Coronary artery (tissue), 2 donors: ENCODE data around the gene TMEM151B.

Experiments used
- DNase-seq: peaks from one replicate; pipeline ENCODE4 v3.0.0-alpha.2; 2017; ENCODE audit warnings: low spot score
- H3K27ac ChIP-seq, 2 donors: fragments of 200-600 bp; sonication (generic); one replicate each; pipeline ENCODE4 v1.5.1; 2016 to 2019
- H3K4me3 ChIP-seq: fragments of 200-600 bp; sonication (generic); 2 replicates; pipeline ENCODE4 v1.5.1; 2016; ENCODE audit warnings: mild to moderate bottlenecking, moderate library complexity
- TF ChIP-seq, protein P1 (sequence below): fragments of 200-600 bp; sonication (generic); IDR thresholded peaks from one replicate; pipeline ENCODE4 v1.5.1; 2019; ENCODE audit warnings: antibody characterized with exemption

Gene TMEM151B

DNA sequence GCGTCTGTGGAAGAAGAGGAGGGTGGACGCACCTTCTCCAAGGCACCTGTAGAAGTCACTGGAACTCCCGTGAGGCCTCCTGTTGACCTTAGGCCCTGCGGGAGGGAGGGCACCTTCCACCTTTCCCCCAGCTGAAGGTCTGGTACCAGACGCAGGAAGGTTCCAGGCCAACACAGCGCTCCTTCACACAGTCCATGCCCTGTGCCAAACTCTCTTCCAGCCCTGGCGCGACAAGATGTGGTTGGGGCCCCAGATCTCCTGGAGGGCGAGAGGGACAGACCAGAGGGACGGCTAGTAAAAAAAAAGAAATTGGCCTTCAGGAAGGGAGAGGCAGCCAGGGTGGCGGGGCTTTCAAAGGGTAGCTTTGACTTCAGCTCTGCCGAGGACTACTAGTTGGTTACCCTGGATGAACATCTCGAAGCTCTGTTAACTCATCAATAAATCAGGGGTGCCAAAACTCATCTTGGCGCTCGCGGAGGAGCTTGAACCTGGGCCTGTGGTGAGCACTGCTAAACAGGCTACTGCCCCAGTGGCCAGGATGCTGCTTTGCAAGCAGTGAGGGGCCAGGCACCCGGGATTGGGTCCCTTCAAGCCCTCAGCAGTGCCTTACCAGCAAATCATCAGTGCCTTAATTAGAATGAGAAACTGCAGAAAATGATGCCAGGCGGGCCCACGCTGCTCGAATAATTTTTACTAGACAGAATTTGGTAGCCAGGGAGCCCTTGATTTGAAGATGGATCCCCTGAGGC is 28.0 kb downstream of the TMEM151B start:
- Histone ChIP-seq H3K27ac (no peak overlapping the region), H3K4me3 (peak overlapping the region; percentile 73)
- DNase-seq: no peak
- TF ChIP-seq, protein P1, sequence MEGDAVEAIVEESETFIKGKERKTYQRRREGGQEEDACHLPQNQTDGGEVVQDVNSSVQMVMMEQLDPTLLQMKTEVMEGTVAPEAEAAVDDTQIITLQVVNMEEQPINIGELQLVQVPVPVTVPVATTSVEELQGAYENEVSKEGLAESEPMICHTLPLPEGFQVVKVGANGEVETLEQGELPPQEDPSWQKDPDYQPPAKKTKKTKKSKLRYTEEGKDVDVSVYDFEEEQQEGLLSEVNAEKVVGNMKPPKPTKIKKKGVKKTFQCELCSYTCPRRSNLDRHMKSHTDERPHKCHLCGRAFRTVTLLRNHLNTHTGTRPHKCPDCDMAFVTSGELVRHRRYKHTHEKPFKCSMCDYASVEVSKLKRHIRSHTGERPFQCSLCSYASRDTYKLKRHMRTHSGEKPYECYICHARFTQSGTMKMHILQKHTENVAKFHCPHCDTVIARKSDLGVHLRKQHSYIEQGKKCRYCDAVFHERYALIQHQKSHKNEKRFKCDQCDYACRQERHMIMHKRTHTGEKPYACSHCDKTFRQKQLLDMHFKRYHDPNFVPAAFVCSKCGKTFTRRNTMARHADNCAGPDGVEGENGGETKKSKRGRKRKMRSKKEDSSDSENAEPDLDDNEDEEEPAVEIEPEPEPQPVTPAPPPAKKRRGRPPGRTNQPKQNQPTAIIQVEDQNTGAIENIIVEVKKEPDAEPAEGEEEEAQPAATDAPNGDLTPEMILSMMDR: no peak

DNA sequence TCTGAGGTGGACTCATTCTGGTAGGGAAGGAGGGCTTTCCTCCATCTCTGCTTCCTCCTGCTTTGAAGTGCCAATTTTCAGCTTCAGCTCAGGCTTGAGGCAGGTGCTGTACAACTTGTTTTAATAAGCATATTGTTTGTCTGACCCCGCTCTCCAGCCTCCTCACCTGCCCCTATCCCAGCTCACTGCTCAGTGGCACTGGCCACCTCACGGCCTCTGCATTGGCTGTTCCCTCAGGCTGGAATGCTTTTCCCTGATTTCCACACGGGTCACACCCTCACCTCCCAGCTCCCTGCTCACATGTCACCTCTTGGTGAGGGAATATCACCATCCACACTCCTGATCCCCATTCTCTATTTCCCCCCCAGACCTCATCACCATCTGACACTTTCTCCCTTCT is 28.6 kb downstream of the TMEM151B start:
- Histone ChIP-seq H3K4me3 (no peak overlapping the region), H3K27ac (no peak overlapping the region)
- DNase-seq: no peak
- TF ChIP-seq, protein P1: no peak

DNA sequence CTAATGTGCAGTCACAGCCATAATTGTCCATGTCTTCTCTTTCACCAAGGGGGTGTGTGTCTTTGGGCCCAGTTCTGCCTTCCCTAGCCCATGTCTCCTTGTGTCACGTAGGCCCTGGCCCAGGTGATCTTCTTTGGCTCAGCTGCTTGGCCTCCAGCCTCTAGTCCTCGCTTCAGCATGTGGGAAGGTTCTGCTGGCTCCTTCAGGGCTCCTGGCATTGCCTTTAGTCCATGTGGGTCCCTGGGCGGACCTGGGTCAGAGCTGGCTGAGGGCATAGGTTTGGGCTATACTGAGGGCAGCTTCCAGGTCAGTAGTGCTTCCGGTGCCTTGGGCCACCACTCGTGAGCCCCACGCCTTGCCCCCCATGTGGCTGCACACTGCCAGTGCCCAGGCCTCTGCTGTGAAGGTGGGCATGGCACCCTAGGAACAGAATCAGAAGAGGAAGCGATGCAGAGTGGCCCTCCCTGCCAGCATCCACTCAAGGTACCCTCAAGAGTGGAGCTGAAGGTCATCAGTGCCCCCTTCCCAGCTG is 30.1 kb downstream of the TMEM151B start:
- H3K27ac ChIP-seq: no peak overlapping the region
- TF ChIP-seq, protein P1: no peak
- no peak for DNase-seq
- H3K4me3 ChIP-seq: no peak overlapping the region

DNA sequence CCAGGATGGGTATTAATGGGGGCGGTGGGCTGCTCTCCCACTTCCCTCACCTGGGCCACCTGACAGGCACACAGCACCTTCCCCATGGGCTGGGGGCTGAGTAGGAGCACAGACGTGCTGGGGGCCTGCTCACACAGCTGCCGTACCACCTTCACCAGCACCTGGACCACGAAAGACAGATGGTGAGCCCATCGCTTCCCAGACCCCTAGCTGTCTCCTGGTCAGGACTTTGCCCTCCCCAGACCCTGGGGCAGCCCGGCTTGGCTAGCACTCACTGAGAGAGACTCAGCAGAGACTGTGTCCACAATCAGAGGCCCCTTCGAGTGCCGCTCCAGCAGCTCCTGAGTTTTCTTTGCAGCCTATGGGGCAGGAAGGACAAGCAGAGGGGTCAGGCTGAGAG is 30.9 kb downstream of the TMEM151B start:
- Histone ChIP-seq H3K27ac (no peak overlapping the region), H3K4me3 (no peak overlapping the region)
- DNase-seq: no peak
- TF ChIP-seq, protein P1: no peak

DNA sequence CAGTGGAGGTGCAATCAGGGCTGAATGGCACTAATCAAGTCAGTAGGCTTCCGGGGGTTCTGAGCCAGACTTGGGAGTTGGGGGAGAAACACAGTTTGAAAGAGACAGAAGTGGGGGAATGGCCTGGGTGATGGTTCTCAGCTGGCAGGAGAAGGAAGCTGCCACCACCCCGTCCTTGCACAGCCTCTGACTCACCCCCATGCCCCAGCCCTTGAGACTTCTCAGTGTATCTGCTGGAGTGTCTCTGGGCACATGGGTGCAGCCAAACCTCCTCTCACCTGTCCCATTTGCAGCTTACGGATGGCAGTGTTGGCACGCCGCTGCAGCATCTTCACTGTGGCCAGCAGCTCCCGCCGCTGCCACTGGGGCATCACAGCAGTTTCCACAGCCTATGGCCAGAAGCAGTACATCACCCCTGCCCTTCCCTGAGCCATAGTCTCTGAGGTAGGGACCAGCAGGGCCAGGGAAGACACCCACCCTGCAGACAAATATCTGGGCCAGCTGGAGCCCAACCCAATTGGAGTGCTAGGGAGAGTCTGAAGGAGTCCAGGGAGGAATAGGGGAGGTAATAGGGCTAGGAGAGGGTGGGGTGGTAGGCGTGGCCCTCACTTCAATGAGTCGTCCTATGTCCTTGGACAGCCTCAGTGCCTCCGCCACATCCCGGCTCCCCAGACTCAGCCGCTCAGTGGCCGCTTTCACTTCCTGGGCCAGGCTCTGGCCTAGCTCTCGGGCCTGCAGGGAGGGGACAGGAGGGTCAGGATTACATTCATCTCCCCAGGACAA is 31.7 kb downstream of the TMEM151B start:
- Histone ChIP-seq H3K4me3 (no peak overlapping the region), H3K27ac (no peak overlapping the region)
- TF ChIP-seq, protein P1: no peak
- DNase-seq: no peak

DNA sequence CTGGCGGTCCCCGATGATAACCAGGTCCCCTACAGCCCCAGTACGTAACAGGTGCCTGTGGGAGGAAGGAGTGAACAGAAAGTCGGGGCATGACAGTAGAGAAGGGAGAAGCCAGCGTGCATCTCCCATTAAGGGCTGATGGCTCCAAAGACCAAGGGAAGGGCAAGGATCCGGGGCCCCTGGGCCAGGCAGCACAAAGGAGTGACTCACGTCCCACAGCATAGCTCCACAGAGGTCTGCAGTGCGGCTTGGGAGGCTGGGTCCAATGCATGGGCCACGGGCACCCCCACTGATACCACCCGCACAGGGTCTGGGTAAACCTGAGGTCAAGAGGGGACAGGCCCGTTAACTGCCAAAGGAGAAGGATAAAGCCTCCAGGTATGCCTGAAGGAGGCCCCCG is 32.6 kb downstream of the TMEM151B start:
- TF ChIP-seq, protein P1: no peak
- no peak for DNase-seq
- no peak overlapping the region for H3K27ac ChIP-seq
- no peak overlapping the region for H3K4me3 ChIP-seq
